ENCODE results near the gene ATP7B.

ATP7B gene

GRCh38 chr13:51928231-51928630 is 83.0 kb downstream of the ATP7B start:
- no peak for DNase-seq (ENCODE audit: low read depth in 1 of 2, low spot score in 1 of 2)
- in situ Hi-C loops (cut with HindIII; ENCODE audit: low pct_unique_long_range_greater_than_20kb, low sequenced_read_pairs): no loop called here
- TF ChIP-seq JUND (IDR thresholded peaks at IDR 0.05; ENCODE audit: low read depth): no peak

- in situ Hi-C loops (cut with HindIII; ENCODE audit: low pct_unique_long_range_greater_than_20kb, low sequenced_read_pairs): no loop called here
- no peak for DNase-seq (ENCODE audit: low read depth in 1 of 2, low spot score in 1 of 2)
- TF ChIP-seq JUND (IDR thresholded peaks at IDR 0.05; ENCODE audit: low read depth): no peak
Measured at GRCh38 chr13:51927129-51927528, 84.1 kb downstream of the ATP7B start.

GRCh38 chr13:51926528-51926885 is 84.7 kb downstream of the ATP7B start:
- in situ Hi-C loops (cut with HindIII; ENCODE audit: low pct_unique_long_range_greater_than_20kb, low sequenced_read_pairs): no loop called here
- DNase-seq (ENCODE audit: low read depth in 1 of 2, low spot score in 1 of 2): no peak
- no peak for TF ChIP-seq JUND (IDR thresholded peaks at IDR 0.05; ENCODE audit: low read depth)

DNA sequence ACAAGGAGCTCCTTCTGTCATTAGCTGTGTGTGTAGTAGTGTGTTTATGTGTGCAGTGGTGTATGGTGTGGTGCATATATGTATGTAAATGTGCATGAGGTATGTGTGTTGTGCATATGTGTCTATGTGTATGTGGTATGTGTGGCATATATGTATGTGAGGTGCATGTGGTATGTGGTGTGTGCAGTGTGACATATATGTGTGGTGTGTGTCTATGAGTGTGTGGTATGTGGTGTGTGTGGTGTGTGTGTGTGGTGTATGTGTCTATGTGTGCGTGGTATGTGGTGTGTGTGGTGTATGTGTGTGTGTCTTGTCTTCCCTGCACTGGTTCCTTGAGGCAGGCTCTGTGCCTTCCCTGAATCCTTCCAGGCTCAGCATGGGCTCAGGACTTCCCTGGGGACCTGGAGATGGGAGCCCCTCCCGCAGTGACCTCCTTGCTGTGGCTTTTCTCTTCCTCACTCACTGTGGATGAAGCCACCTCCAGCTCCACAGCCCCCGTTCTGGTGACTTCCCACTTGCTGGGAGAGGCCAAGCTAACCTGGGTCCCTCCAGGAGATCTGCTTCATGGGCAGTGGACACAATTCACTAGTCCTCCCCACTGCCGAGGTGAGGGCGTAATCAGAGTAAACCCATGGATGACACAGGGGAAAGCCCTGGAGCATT is 85.3 kb downstream of the ATP7B start:
- TF ChIP-seq JUND (IDR thresholded peaks at IDR 0.05; ENCODE audit: low read depth): no peak
- DNase-seq (ENCODE audit: low read depth in 1 of 2, low spot score in 1 of 2): no peak
- in situ Hi-C loops (cut with HindIII; ENCODE audit: low pct_unique_long_range_greater_than_20kb, low sequenced_read_pairs): no loop called here

- no peak for DNase-seq (ENCODE audit: low read depth in 1 of 2, low spot score in 1 of 2)
- no peak for TF ChIP-seq JUND (IDR thresholded peaks at IDR 0.05; ENCODE audit: low read depth)
- in situ Hi-C loops (cut with HindIII; ENCODE audit: low pct_unique_long_range_greater_than_20kb, low sequenced_read_pairs): no loop called here
Measured at GRCh38 chr13:51924756-51925544, 86.3 kb downstream of the ATP7B start.

GRCh38 chr13:51923983-51924539 is 87.2 kb downstream of the ATP7B start:
- in situ Hi-C loops (cut with HindIII; ENCODE audit: low pct_unique_long_range_greater_than_20kb, low sequenced_read_pairs): no loop called here
- DNase-seq (ENCODE audit: low read depth in 1 of 2, low spot score in 1 of 2): peak in 1 of 2 experiments; percentile 51

GRCh38 chr13:51922771-51923480 is 88.3 kb downstream of the ATP7B start:
- in situ Hi-C loops (cut with HindIII; ENCODE audit: low pct_unique_long_range_greater_than_20kb, low sequenced_read_pairs): no loop called here
- TF ChIP-seq JUND (IDR thresholded peaks at IDR 0.05; ENCODE audit: low read depth): no peak
- DNase-seq (ENCODE audit: low read depth in 1 of 2, low spot score in 1 of 2): no peak

More at GRCh38 chr13:51923983-51924539, 87.2 kb downstream of the ATP7B start:
- no peak for TF ChIP-seq JUND (IDR thresholded peaks at IDR 0.05; ENCODE audit: low read depth)

DNA sequence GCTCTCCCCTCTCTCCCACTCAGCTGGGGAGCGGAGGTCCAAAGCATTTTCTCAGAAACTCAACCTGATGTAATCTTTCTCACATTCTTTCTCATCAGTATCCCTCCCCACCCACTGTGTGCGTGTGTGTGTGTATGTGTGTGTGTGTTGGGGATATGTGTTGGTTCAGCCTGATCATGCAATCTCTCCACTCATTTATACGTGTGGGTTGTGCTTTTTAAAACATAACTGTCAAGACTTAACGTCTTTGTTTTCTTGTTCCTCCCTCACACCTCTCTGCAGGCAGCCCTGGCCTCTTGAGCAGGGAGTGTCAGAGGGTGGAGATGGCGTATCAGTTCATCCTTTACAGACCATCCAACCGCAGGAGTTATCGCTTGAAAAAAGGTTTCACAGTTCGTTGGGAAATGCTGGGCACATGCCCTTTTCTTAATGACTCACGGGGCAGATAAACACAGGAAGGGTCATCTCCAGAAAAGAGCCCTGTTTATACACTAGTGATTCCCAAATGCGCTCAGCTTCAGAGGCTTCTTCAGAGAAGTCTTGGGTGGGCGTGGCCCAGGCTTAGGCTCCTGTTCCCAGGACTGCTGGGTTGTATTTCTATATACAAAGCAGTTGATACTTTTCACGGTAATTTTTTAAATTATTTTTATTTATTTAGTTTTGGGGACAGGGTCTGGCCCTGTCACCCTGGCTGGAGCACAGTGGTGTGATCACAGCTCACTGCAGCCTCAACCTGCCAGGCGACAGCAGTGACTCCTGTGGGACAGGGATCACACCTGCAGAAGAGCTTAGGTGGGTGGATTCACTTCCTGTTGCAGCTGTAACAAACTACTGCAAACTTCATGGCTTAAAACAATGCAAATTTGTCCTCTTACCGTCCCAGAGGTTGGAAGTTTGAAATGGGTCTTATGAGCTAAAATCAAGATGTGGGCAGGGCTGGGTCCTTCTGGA is 89.2 kb downstream of the ATP7B start:
- no peak for TF ChIP-seq JUND (IDR thresholded peaks at IDR 0.05; ENCODE audit: low read depth)
- in situ Hi-C loops (cut with HindIII; ENCODE audit: low pct_unique_long_range_greater_than_20kb, low sequenced_read_pairs): no loop called here
- no peak for DNase-seq (ENCODE audit: low read depth in 1 of 2, low spot score in 1 of 2)

- no peak for TF ChIP-seq JUND (IDR thresholded peaks at IDR 0.05; ENCODE audit: low read depth)
- in situ Hi-C loops (cut with HindIII; ENCODE audit: low pct_unique_long_range_greater_than_20kb, low sequenced_read_pairs): no loop called here
Measured at GRCh38 chr13:51920786-51921185, 90.5 kb downstream of the ATP7B start.

GRCh38 chr13:51920267-51920666 is 91.0 kb downstream of the ATP7B start:
- no peak for DNase-seq (ENCODE audit: low read depth in 1 of 2, low spot score in 1 of 2)
- in situ Hi-C loops (cut with HindIII; ENCODE audit: low pct_unique_long_range_greater_than_20kb, low sequenced_read_pairs): no loop called here
- TF ChIP-seq JUND (IDR thresholded peaks at IDR 0.05; ENCODE audit: low read depth): no peak

More at GRCh38 chr13:51920786-51921185, 90.5 kb downstream of the ATP7B start:
- no peak for DNase-seq (ENCODE audit: low read depth in 1 of 2, low spot score in 1 of 2)

DNA sequence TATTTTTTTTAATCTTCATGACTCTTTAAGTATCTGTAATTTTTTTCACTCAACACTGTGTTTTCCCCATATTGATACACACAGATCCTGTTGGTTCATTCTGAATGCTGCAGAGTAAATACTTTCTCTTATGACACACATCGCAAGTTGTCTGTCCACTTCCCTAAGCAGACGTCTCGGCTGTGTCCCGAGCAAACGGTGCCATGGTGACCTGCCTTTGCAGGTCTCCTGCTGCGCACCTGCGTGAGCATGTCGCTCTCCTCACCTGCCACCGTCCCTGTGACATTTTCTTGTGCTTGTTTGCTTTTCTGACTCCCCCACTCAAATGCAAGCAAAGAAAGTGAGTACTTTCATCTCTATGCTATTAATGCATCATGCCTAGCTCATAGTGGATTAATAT is 91.7 kb downstream of the ATP7B start:
- no peak for TF ChIP-seq JUND (IDR thresholded peaks at IDR 0.05; ENCODE audit: low read depth)
- peak in 1 of 2 experiments; percentile 76 for DNase-seq (ENCODE audit: low read depth in 1 of 2, low spot score in 1 of 2)
- in situ Hi-C loops (cut with HindIII; ENCODE audit: low pct_unique_long_range_greater_than_20kb, low sequenced_read_pairs): no loop called here

GRCh38 chr13:51916962-51917361 is 94.3 kb downstream of the ATP7B start:
- in situ Hi-C loops (cut with HindIII; ENCODE audit: low pct_unique_long_range_greater_than_20kb, low sequenced_read_pairs): no loop called here
- no peak for DNase-seq (ENCODE audit: low read depth in 1 of 2, low spot score in 1 of 2)

More at GRCh38 chr13:51916962-51917361, 94.3 kb downstream of the ATP7B start:
- TF ChIP-seq JUND (IDR thresholded peaks at IDR 0.05; ENCODE audit: low read depth): no peak

Data from T47D (cell line).